GM19239 (cell line): Measurements from ENCODE around the gene GALNT14.

Source experiments
- DNase-seq: peaks from one replicate; pipeline ENCODE4 v3.0.0; 2011; ENCODE audit warnings: low spot score; ENCODE audit not compliant: insufficient read length
- FAIRE-seq: peaks from 2 replicates; lab custom pipeline; 2011; peaks lifted over from hg19 to GRCh38; lab: Jason Lieb, UNC

GALNT14 gene

DNA sequence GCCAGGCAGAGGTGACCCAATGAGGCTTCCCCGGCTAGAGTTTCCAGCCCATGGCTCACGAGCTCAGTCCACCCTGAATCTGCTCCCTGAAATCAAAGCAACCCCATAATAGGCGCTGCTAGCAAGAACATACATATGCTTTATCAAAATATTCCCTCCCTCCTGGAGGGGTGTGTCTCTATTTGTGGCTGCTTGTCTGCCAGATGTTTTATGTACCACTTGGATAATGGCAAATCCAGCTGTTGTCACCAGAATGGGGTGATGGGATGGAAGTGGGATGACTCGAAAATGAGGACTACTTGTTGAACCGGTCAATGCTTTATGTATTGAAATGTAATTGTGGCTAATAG lies 152.0 kb downstream of the GALNT14 start:
- FAIRE-seq = no peak

DNA sequence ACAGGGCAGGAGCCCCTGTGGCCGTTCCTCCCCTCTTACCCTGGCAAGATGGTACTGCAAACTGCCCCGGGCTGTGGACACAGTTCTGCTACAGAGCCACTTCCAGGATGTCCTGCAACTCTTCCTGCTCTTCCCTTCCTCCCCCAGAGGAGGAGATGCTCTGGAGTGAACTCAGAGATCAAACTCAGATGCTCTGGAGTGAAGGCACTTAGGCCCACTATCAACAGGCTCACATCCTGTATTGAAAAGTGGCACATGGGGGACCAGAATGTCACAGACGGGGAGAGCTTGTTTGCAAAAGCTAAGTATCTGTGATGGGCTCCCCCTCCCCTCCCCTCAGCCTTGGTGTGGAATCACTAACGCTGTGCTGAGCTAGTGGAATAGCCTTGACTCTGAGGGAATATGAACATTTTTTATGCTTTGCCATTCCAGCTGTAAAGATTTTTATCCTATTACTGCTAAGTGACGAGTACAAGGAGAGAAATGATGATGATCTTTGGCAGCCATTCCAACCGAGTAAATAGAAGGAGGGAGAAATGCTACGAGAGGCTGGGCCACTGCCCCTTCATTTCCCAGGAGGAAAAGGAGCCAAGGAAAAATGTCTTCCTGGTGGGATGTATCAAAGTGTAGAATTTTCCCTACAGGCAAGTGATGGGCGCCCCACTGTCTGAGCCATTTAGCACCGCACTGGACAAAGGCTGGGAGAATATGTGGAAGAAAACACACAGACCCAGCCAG lies 152.6 kb downstream of the GALNT14 start:
- FAIRE-seq = no peak
- no peak for DNase-seq

More for the DNA sequence above, 152.0 kb downstream of the GALNT14 start:
- no peak for DNase-seq

DNA sequence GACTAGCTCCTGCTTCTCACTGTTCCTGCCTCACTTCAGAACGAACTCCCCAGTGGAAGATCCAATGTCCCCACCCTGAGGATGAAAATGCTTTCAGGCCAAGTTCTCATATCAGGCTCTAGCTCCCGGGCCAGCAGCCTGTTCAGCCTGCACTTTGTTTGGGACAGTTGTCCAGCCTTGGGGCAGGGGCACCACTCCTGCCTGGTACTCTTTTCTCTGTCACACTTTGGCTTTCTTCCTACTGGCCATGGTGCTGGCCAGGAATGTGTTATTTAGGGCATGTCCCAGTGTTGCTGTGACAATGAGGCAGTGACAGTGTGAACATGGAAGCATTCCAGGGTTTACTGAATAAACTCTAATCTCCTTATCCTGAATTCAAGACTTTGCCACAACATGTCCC lies 154.1 kb downstream of the GALNT14 start:
- no peak for FAIRE-seq
- no peak for DNase-seq

DNA sequence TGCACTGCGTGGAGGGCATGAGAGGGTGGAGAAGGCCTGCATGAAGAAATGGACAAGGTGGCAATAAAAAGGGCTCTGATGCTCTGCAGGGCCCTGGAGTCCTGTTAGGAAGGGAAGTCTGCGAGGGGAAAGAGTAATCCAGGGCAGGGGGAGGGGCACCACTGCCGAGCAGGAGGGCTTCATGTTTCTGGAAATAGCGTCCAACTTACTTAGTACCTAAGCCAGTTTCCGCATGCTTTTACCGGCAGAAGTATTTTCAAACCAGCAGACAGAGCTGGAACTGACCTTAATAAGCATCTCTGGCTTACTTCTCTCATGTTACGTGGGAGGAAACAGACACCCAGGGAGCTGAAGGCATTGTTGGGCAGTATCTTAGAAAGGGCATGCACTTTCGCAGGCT lies 156.7 kb downstream of the GALNT14 start:
- FAIRE-seq (no peak), DNase-seq (no peak)

DNA sequence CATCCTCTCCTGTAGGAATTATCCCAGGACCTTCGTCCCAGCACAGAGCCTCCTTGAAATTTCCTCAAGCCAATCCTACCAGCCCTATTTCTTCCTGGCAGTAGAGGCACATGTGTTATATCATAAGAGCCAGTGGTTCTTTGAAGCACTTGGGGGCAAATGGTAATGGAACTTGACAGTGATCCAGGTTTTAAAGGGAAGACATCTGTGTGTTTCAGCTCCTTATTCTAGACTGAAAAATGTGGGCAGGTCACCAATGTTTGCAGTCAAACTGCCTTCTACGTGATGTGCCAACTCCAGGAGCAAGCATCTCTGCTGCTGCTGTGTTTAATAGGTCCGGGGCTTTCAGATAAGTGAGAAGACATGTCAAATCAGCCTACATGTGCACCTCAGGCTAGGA lies 157.1 kb downstream of the GALNT14 start:
- DNase-seq = no peak
- FAIRE-seq = no peak

DNA sequence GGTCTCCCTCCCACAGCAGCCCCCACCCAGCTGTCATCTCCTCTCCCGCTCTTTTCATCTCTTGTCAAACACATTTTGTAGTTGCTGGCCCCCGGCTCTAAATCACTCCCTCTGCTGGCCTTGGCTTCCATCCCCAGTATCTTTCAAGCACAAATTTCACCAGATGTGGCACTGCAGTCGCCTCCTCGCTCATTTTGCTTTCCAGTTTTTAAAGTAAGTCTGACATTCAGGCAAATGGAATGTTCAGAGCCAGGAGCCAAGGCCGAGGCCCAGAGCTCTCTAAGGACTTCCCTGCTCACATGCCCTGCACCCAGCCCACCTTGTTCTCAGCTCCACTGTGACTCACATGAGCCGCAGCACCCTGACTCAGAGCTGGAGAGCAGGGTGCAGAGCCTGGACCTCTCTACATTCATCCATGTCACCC lies 158.4 kb downstream of the GALNT14 start:
- no peak for DNase-seq
- no peak for FAIRE-seq

DNA sequence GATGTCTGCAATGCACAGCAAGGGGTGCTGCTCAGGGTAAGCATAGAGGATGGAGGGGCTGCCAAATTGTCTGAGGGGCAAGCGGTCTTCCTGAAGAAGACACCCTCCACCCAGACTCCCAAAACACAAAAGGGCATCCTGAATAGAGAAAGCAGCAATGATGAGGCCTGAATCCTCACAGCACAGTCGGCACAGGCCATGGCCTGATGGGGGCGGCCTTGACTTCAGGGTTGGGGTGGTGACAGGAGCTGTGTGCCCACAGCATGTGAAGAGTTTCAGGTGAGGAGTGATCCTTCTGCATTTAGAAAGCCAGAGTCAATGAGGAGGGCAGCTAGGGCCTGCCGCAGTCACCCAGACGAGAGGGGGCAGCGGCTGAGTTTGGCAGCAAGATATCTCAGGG lies 159.4 kb downstream of the GALNT14 start:
- no peak for FAIRE-seq
- no peak for DNase-seq

DNA sequence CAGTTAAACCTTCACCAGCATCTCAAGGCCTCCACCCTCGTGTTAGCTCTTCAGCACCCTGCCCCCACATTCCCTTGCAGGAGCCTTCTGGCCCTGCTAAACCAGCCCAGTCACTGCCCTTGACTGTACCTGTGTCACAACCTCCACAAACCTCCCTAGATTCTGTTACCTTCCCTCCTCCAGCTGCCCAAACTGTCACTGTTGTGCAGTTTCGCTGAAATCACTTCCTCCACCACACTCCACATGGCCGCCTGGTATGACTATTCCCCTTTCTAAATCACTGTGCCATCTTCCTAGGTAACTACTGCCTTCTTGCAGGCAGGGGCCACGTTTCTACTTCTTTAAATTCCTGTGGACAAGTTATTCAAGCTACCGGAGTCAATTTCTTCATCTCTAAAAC lies 160.2 kb downstream of the GALNT14 start:
- FAIRE-seq = no peak
- no peak for DNase-seq

DNA sequence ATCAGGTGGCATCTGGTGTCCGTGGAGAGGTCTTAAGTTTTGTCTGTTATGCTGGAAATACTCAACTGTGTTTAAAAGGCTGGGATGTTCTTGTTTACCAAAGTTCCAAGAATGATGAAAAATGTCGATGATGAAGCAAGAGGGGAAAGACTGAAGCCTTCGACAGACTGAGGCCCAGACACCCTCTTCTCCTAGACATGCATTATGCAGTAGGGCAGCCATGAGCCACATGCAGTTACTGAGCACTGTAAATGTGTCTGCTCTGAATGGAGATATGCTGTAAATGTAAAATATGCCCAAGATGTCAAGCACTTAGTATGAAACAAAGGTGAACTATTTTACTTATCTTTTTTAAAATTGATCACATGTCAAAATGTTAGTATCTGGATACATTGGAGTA lies 163.1 kb downstream of the GALNT14 start:
- FAIRE-seq = no peak
- DNase-seq = no peak

DNA sequence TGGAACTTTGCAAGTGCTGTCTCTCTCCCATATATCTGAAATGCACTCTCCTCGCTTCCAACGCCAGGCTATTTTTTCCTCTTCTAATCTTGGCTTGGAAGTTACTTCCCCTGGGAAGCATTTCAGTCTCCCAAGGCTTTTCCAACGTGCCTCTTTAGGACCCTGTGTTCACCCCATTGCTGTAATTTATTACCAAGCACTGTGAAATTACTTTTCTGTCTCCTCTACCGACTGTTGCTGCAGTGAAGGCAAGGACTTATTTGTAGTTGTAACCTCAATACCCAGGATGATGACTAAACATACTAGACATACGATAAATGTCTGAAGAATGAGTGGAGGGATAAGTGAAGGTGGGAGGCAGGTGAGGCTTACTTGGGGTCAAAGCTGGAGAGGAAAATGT lies 163.7 kb downstream of the GALNT14 start:
- FAIRE-seq (no peak), DNase-seq (no peak)

DNA sequence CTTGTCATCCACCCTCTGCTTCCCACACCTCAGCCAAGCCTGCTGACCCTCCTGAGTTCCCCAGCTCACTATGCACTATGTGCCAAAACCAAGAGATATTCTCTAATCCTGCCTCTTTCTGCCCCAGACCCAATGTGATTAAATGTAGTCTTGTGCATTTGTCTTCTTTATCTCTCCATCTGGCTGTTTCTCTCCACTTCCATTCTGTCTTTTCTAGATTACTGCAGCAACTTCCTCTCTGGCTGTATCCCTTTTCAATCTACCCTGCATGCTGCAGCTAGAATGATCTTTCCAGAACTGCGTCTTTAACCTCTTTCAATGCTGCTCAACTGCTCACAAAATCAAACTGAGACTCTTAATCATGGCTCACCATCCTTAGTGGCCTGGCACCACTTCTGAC lies 164.1 kb downstream of the GALNT14 start:
- DNase-seq (no peak), FAIRE-seq (no peak)

DNA sequence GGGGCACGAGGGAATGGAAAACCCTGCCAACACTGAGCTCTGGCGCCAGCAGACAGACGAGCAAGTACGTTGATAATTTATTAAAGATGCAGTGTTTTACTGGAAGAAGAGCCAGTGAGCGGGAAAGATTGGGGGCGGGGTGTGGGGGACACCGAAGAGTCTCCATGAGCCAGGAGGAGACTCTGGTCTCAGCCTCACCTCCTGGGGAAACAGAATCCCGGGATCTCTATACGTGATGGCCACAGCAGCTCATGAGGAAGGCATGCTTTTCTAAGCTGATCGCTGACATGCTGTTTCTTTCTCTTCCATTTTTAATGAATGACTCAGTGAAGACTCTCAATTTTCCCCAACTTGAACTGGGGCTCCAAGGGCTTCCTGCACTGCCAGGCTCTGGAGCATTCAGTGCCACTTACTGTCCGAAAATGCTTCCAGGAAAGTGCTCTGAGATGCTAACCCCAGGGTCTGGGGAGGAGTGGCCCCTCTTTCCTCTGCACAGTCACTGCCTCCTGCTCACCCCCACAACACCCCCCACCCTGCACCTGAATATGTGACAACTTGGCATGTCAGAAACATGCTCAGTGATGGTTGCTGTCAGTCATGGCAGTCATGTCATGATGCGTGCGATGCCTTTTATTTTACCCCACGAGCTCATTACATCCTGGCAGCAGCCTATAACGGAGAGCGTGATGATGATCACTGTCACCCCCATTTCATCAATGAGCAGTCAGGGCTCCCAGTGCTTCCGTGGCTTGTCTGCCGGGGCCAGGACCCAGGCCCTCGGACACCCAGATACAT lies 166.8 kb downstream of the GALNT14 start:
- FAIRE-seq (no peak), DNase-seq (no peak)

DNA sequence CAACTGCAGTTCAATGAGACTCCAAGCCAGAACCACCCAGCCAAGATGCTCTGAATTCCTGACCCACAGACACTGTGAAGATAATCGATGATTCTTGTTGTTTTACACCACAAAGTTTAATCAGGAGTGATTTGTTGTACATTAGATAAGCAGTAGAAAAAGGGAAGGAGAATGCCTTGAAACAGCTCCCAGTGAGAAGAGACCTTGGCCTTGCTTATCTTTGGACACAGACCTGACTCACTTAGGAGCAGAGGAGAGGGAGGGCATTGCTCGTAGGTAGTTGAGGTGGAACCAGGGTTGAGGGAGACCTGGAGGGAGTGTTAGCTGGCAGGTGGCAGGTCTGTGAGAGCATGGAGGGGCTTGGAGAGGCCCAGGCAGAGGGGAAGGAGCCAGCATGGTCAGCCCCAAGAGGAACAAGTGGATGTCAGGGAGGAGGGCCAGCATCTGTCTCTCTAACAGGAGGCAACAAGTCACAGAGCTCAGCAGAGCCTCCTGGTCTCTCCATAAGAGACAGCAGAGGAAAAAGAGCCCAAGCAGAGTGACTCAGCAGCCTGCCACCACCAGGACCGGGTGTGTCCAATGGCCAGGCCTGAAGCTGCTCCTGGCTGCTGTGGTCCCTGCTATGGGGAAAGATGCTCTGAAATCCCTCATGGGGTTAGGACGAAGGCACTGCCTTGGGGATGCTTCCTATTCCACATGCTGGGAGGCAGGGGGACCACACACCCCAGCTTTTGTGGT lies 169.4 kb downstream of the GALNT14 start:
- FAIRE-seq = no peak

DNA sequence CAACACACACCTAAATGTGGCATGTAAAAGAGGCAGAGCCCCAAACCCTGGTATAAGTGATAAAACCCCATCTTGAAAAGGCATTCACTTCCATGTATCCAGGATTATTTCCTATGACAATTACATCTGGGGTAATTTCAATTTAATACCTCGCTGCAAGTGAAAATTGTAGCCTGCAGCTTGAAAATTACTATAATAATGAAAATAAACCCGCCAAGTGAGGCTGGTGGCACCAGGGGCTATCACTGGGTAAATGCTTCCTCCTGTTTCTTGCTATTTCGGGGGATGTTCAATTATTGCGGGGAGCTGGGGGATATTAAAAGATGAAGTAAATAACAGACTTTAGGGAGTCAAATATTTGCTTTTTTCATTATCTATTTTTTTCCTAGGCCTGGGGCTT lies 171.5 kb downstream of the GALNT14 start:
- FAIRE-seq = no peak
- no peak for DNase-seq

More for the DNA sequence above, 169.4 kb downstream of the GALNT14 start:
- no peak for DNase-seq

DNA sequence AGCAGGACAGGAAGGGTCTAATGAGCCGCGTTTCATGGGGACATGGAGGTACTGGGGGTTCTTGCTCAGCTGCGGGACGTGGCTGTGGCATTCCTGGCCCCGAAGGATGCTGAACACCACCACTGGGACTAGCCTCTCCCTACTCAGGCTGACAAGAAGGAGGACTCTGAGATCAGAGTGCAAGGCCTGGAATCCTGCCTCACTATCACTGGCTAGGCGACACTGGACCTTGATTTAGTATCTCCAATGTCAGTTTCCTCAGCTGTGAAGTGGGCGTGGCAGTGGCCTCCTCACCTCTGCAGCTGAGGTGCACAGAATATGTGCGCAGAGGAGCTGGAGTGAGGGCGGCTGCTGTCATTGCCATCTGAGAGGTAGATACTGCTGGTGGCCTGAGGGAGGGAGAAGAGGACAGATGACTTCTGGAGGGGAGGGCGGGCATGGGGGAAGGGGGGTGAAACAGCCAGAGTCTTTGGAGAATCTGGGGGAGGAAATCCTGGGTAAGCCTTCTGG lies 173.2 kb downstream of the GALNT14 start:
- FAIRE-seq (no peak), DNase-seq (no peak)

DNA sequence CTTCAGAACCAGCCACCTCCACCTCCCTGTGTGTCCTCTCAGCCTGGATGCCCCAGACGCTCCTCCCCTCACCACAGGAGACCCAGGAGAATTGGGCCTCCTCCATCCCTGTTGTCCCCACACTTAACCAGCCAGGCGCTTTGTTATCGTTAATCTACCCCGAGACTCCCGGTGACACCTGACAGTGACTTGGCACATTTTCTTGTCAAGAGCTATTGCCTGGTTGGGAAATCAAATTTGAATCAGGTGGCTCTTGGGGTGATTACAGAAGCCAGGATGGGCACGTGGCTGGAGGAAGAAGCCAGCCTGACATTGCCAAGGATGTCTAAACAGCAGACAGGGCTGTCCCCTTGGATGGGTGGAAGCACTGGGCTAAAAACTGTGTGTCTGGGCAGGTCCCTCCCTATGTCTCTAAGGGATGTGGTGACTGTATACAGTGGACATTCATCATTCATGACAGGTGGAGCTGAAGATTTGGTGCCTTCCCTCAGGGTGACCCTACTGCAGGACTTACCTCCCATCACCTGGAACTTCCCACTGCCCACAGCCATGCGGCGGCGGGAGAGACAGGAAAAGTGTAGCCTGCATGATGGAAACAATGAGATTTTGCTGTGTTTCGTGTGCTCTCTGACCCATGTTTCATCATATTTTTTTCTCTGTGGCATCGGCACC lies 173.8 kb downstream of the GALNT14 start:
- FAIRE-seq = no peak

DNA sequence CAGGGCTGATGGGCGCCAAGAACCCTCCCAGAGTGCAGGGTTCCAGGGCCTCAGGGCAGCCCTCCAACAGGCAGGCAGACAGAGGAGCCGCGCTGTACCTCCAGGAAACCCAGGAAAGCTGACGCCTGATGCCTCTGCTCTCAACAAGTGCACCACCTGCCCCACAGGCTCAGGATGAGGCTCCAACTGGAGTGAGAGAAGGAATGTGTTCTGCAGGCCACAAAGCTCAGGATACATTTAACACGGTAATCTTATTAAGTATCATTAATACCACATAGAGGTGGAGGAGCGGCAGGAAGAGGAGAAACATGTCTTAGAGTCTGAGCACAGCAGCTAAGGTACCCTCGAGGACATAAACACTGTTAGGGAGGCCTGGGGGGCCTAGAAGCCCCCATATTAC lies 175.1 kb downstream of the GALNT14 start:
- no peak for FAIRE-seq
- no peak for DNase-seq

More for the DNA sequence above, 173.8 kb downstream of the GALNT14 start:
- no peak for DNase-seq

DNA sequence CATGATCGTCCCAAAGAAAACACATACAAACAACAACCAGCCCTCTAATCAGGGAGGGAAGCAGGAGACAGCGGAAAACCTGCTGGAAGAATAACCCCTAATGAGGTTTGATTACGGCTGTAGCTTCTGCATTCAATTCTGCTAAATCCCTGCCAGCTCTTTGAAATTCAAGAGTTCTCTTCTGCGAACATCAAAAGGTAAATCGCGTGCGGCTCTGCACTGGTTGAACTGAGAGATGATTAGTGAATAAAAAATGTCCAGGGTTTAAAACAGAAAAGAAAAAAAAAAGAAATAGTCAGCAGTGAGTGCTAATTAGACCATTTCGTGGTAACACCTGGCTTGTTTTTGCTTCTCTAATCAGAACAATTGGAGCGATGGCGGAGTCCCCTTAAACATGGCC lies 178.0 kb downstream of the GALNT14 start:
- FAIRE-seq (no peak), DNase-seq (no peak)

DNA sequence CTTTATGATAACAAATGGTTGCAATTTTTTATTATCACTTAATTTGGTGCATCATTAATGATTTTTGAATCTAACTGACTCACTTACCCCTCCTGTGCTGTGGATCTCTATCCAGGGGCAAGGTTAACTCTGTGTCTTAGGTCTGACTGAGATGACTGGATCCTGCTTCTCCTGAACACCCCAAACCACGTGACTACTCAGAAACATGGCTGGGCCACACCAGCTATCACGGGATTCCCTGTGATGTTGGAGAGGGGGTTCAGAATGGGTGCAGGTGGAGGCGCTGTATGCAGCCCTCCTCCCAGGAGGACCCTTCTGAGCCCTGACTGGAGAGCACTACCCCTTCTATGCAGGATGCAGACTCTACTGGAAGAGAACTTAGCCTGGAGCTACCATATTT lies 178.6 kb downstream of the GALNT14 start:
- no peak for DNase-seq
- FAIRE-seq = no peak

DNA sequence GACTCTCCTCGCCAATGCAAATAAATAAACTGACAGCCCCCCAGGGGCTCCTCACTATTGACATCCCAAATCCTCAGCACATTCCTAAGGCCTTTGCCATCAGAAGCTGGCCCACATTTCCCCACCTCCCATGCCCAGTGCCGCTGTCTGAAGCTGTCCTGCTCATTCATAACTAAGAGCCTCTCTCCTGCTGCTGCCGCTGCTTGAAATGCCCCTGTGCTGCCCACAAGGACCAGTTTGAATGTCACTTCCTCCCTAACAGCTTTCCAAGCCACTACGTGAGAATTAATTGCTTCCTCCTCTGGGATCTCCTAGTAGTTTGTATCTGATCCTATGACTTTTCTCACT lies 179.3 kb downstream of the GALNT14 start:
- DNase-seq = no peak
- FAIRE-seq = no peak
